Endothelial cell (in vitro differentiated cells): Measurements from ENCODE around the gene KYAT1. TPM values are rescaled to one million over a fixed set of nuclear protein-coding genes. Genes with fewer than 3 reads are reported as not detected.
A peak's percentile ranks its signal among the peaks of the same experiment; 100 is the strongest.

Source experiments
- DNase-seq: peaks from one replicate; pipeline ENCODE4 v3.0.0; 2021; ENCODE audit warnings: low spot score
- H3K27ac Mint-ChIP-seq: one replicate; pipeline ENCODE4 v1.8.0; 2021; ENCODE audit warnings: mixed read lengths, inconsistent platforms; ENCODE audit not compliant: unreplicated experiment
- H3K27me3 Mint-ChIP-seq: one replicate; pipeline ENCODE4 v1.8.0; 2021; ENCODE audit warnings: mild to moderate bottlenecking, moderate library complexity, mixed read lengths, inconsistent platforms; ENCODE audit not compliant: unreplicated experiment
- H3K36me3 Mint-ChIP-seq: one replicate; pipeline ENCODE4 v1.8.0; 2021; ENCODE audit warnings: mild to moderate bottlenecking, low read depth, mixed read lengths, inconsistent platforms; ENCODE audit not compliant: unreplicated experiment
- H3K4me1 Mint-ChIP-seq: one replicate; pipeline ENCODE4 v1.8.0; 2021; ENCODE audit warnings: mild to moderate bottlenecking, mixed read lengths, inconsistent platforms; ENCODE audit not compliant: unreplicated experiment
- H3K4me3 Mint-ChIP-seq: one replicate; pipeline ENCODE4 v1.8.0; 2021; ENCODE audit warnings: mild to moderate bottlenecking, mixed read lengths, inconsistent platforms; ENCODE audit not compliant: unreplicated experiment
- H3K9me3 Mint-ChIP-seq: one replicate; pipeline ENCODE4 v1.8.0; 2021; ENCODE audit warnings: mixed read lengths, inconsistent platforms; ENCODE audit not compliant: unreplicated experiment
- total RNA-seq: library from RNA; stranded (reverse); fragmentation: NEBNext Ultra II Directional; extraction: Animal tissue kit (Norgen Biotek cat#: 25700); gene quantifications from one replicate; pipeline ENCODE4 v1.2.1, GENCODE V29; 2021; ENCODE audit not compliant: unreplicated experiment
- TF ChIP-seq, protein P1 (sequence below): fragments of 200-600 bp; sonication (generic); IDR thresholded peaks from one replicate; pipeline ENCODE4 v1.5.0; 2021; ENCODE audit warnings: antibody characterized with exemption; ENCODE audit not compliant: unreplicated experiment

The KYAT1 gene
- total RNA-seq, 1 donor from 2014 or later = 3.3 TPM

DNA sequence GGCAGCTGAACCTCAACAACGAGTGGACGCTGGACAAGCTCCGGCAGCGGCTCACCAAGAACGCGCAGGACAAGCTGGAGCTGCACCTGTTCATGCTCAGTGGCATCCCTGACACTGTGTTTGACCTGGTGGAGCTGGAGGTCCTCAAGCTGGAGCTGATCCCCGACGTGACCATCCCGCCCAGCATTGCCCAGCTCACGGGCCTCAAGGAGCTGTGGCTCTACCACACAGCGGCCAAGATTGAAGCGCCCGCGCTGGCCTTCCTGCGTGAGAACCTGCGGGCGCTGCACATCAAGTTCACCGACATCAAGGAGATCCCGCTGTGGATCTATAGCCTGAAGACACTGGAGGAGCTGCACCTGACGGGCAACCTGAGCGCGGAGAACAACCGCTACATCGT lies 26.6 kb upstream of the KYAT1 start:
- DNase-seq = no peak
- H3K27me3 Mint-ChIP-seq = peaks cover 9% of the 10 kb centered on the region
- peak overlapping the region; percentile 31 for H3K4me3 Mint-ChIP-seq
- H3K9me3 Mint-ChIP-seq = no peaks in the 10 kb centered on the region
- peaks cover 32% of the 10 kb centered on the region for H3K36me3 Mint-ChIP-seq
- peaks cover 24% of the 10 kb centered on the region for H3K4me1 Mint-ChIP-seq
- no peak overlapping the region for H3K27ac Mint-ChIP-seq
- TF ChIP-seq, protein P1, sequence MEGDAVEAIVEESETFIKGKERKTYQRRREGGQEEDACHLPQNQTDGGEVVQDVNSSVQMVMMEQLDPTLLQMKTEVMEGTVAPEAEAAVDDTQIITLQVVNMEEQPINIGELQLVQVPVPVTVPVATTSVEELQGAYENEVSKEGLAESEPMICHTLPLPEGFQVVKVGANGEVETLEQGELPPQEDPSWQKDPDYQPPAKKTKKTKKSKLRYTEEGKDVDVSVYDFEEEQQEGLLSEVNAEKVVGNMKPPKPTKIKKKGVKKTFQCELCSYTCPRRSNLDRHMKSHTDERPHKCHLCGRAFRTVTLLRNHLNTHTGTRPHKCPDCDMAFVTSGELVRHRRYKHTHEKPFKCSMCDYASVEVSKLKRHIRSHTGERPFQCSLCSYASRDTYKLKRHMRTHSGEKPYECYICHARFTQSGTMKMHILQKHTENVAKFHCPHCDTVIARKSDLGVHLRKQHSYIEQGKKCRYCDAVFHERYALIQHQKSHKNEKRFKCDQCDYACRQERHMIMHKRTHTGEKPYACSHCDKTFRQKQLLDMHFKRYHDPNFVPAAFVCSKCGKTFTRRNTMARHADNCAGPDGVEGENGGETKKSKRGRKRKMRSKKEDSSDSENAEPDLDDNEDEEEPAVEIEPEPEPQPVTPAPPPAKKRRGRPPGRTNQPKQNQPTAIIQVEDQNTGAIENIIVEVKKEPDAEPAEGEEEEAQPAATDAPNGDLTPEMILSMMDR = no peak

- H3K27ac Mint-ChIP-seq = no peak overlapping the region
Observed at GRCh38 chr9:128906741-128907140, 25.0 kb upstream of the KYAT1 start.

GRCh38 chr9:128905964-128906363 lies 24.2 kb upstream of the KYAT1 start:
- Mint-ChIP-seq H3K27me3 (peaks cover 1% of the 10 kb centered on the region), H3K9me3 (no peaks in the 10 kb centered on the region), H3K4me3 (no peak overlapping the region), H3K36me3 (peaks cover 25% of the 10 kb centered on the region), H3K27ac (no peak overlapping the region), H3K4me1 (peaks cover 3% of the 10 kb centered on the region)
- no peak for DNase-seq
- TF ChIP-seq, protein P1 = no peak

More at GRCh38 chr9:128906741-128907140, 25.0 kb upstream of the KYAT1 start:
- Mint-ChIP-seq H3K4me3 (no peak overlapping the region), H3K27me3 (no peaks in the 10 kb centered on the region), H3K9me3 (no peaks in the 10 kb centered on the region), H3K4me1 (peaks cover 11% of the 10 kb centered on the region), H3K36me3 (peaks cover 25% of the 10 kb centered on the region)
- TF ChIP-seq, protein P1 = no peak
- DNase-seq = no peak

GRCh38 chr9:128903871-128904620 lies 22.3 kb upstream of the KYAT1 start:
- Mint-ChIP-seq H3K36me3 (peaks cover 18% of the 10 kb centered on the region), H3K9me3 (no peaks in the 10 kb centered on the region), H3K27me3 (peaks cover 1% of the 10 kb centered on the region), H3K27ac (no peak overlapping the region), H3K4me3 (no peak overlapping the region), H3K4me1 (peaks cover 4% of the 10 kb centered on the region)
- TF ChIP-seq, protein P1 = no peak
- DNase-seq = no peak

GRCh38 chr9:128903079-128903461 lies 21.3 kb upstream of the KYAT1 start:
- no peak overlapping the region for H3K4me3 Mint-ChIP-seq
- H3K27me3 Mint-ChIP-seq = peaks cover 2% of the 10 kb centered on the region
- no peak overlapping the region for H3K27ac Mint-ChIP-seq

More at GRCh38 chr9:128903079-128903461, 21.3 kb upstream of the KYAT1 start:
- Mint-ChIP-seq H3K9me3 (no peaks in the 10 kb centered on the region), H3K36me3 (peaks cover 9% of the 10 kb centered on the region), H3K4me1 (peaks cover 4% of the 10 kb centered on the region)
- no peak for DNase-seq
- TF ChIP-seq, protein P1 = no peak
